Stimulated activated CD8-positive, alpha-beta memory T cell treated with anti-CD3 and anti-CD28 coated beads, Interleukin-15, amount 100 ng/mL, for 1 hour (primary cell): ENCODE measurements around the gene ARL6IP4.

Experiments
- DNase-seq: peaks from one replicate; pipeline ENCODE4 v3.0.0-alpha.2; 2020; ENCODE audit warnings: low read depth

Gene ARL6IP4

DNA sequence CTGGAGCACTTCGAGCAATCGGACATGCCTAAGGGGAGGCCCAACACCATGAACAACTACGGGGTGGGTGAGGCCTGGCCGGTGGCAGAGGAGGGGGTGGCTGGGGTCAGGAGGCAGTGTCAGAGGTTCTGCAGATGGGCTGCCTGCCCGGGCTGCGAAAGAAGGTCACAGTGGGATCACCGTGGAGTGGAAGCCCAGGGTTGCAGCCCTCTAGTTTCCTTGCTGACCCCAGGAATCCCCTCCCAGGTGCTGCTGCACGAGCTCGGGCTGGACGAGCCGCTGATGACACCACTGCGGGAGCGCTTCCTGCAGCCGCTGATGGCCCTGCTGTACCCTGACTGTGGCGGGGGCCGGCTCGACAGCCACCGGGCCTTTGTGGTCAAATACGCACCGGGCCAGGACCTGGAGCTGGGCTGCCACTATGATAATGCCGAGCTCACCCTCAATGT is 1.9 kb upstream of the ARL6IP4 start:
- DNase-seq: no peak

DNA sequence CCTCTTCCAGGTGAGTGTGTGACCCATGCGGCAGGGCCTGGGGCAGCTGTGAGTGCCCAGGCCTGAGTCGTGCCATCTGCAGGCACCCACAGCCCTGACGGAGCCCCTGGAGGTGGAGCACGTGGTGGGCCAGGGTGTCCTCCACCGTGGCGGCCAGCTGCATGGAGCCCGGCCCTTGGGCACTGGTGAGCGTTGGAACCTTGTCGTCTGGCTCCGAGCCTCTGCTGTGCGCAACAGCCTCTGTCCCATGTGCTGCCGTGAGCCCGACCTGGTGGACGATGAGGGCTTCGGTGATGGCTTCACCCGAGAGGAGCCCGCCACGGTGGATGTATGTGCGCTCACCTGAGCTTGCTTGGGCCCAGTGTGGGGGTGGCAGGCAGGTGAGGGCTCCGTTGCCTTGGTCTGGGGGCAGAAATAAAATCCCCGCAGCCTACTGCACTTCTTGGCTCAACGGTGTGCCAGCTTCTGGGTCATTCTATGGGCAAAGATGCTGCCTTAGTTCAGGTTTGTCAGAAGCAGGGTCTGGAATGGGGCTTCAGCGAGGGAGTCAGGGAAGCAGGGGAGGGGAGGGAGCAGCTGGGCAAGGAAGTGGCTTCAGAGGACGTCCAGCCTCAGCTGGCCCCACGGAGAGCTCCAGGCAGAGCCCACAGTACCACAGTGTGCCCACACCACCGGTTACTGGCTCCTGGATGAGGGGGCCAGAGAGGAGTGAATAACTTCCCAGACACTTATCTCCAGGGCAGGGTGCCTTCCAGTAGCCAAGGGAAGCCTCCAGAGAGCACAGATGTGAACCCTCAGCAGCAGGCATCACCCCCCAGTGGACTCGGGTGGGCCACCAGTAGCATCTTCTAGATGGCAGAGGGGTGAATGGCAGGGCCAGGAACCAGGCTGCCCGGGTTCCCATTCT is 1.2 kb upstream of the ARL6IP4 start:
- DNase-seq: no peak

DNA sequence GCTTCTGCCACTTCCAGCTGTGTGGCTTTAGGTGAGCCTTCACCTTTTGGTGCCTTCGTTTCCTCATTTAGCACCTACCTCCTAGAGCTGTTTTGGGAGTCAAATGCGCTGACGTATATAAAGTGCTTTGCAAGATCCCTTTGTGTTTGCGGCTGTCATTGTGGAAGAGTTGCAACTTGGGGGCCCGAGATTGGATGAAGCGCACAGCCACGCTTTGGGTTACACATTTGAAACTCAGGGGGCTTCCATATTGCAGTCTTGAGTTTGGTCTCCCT is 636 bp upstream of the ARL6IP4 start:
- DNase-seq: no peak

DNA sequence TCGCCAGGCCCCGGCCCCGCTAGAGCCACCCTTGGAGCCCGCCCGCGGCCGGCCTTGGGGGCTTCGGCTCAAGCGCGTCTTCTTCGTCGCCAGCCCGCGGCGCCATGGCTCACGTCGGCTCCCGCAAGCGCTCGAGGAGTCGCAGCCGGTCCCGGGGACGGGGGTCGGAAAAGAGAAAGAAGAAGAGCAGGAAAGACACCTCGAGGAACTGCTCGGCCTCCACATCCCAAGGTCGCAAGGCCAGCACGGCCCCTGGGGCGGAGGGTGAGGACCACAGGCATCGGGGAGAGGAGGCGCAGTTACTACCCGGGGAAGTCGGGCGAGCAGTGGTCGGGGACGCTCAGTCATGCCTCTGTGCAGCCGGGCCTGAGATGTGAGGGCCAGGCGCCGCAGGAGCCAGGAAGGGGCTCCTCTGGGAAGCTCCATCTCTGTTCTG is 573 bp downstream of the ARL6IP4 start:
- DNase-seq: no peak

DNA sequence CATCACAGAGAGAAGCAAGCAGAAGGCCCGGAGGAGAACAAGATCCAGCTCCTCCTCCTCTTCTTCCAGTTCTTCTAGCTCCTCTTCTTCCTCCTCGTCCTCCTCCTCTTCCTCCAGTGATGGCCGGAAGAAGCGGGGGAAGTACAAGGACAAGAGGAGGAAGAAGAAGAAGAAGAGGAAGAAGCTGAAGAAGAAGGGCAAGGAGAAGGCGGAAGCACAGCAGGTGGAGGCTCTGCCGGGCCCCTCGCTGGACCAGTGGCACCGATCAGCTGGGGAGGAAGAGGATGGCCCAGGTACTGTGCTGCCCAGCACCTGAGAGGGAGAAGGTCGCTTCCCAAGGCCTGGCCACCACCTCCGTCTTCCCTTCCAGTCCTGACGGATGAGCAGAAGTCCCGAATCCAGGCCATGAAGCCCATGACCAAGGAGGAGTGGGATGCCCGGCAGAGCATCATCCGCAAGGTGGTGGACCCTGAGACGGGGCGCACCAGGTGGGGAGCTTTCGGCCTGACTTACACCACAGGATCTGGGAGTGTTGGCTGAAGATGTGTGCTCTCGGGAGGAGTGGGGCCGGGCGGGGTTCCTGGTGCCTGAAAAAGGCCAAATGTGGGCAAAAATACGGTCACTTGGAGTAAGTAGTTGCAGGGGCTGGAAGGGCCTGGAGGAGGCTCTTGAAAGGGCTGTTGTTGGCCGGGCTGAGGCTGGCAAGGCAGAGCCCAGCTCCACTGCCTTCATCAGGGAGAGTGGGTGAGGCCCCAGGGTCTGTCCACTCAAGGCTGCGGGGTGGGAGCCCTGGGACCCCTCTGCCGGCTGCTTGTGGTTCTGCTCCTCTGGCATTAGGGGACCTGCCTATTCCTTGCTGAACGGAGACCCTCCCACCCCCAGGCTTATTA is 1.4 kb downstream of the ARL6IP4 start:
- no peak for DNase-seq

DNA sequence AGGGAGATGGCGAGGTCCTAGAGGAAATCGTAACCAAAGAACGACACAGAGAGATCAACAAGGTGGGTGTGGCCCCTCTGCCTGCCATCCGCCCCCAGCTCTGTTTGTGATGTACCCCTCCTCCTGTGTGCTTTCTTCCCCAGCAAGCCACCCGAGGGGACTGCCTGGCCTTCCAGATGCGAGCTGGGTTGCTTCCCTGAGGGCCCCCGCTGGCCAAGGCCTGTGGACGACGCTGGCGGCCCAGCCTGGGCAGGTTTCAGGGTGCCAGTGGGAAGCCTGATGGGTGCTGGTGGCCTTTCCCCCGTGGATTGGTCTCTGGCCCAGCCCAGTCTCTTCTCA is 2.0 kb downstream of the ARL6IP4 start:
- no peak for DNase-seq

DNA sequence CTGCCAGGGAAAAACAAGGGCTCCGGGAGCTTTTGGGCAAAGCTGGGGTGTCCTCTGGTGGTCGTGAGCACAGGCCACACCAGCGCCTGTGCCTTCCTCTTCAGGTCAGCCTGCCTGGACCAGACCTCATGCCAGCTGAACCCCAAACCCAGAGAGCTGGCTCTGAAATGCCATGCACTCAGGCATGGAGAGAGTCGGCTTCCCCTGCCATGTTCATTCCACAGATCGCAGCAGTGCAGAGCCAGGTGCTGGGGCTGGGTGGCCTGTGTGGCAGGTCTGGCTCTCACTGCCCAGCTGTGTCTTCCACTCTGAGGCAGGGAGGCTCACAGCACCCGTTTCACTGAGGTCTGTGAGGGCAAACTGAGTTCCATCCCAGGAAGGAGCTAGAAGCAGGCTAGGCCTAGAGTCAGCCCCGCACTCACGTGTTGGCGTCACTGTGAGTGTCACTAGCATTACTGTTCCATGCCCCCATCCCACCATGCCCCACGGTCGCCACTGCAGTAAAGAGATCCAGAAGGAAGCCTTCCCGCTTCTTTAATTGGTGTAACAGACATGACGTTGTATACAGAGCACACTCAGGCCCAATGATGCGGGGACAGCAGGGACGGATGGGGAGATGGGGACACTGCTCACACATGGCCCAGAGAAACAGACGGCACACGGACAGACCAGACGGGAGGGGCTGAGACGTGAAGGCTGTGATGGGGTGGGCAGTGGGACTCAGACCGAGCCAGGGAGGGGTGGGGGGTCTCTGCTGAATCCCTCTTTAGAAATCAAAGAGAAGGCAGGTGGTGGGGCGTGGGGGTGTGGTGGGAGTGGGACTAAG is 2.7 kb downstream of the ARL6IP4 start:
- DNase-seq: no peak

DNA sequence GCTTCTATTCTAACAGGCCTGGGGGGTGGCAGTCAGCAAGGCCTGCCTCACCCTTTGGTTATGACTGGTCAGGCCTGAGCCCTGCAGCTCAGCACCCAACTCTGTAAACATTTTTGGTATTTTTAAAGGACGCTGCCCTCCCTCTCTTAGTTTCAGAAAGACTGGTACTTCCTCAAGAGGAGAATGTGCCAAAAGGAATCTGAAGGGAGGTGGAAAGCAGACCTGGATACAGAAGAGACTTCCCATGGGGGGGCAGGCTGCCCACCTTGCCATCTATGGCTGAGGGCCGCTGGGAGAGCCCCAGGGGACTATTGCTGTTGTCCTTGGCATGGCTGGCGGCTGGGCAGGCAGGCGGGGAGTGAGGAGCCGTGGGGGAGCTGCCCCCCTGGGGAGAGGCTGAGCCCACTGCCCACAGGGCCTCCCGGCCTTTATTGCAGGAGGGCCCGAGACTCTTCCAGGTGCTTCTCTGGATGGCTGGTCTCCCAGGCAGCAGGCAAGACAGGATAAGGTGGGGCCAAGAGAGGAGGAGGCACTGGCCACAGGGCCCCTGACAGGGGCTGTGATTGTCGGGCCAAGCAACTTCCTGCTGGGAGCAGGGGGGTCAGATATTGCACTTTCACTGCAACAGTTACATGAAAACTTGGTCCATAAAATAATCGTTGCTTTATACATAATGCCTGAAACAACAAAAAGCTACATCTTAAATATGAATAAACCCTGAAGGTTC is 3.5 kb downstream of the ARL6IP4 start:
- no peak for DNase-seq

DNA sequence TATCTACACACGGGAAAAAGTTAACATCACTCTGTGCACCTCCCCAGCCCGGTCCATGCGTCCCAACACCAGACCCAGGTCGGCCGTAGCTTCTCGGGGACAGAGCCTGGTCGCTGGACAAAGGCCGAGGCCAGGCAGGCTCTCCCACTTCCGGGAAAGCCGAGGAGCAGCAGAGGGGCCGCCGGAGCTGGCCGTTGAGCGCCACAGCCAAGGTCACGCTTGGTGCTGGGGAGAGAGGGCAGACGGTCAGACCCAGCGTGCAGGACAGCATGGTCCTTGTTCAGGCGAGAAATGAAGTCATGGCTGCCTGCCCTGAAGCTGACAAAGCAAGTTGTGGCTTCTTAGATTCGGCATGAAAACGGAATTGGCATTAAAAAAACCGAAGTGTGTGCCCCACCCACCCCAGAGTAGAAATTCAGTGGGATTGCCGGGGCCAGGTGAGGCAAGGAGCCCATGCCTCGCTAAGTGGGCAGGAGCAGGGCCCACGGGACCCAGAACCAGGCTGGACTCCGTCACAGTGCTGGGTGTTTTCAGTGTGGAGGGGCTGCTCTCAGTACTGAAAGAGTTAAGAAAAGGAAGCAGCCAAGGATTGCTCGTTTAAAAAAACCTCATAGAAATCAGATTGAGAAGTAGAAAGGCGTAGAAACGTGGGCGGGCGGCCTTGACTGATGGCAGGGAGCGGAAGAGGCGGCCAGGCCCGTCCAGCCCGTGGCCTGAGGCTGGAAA is 4.3 kb downstream of the ARL6IP4 start:
- no peak for DNase-seq

DNA sequence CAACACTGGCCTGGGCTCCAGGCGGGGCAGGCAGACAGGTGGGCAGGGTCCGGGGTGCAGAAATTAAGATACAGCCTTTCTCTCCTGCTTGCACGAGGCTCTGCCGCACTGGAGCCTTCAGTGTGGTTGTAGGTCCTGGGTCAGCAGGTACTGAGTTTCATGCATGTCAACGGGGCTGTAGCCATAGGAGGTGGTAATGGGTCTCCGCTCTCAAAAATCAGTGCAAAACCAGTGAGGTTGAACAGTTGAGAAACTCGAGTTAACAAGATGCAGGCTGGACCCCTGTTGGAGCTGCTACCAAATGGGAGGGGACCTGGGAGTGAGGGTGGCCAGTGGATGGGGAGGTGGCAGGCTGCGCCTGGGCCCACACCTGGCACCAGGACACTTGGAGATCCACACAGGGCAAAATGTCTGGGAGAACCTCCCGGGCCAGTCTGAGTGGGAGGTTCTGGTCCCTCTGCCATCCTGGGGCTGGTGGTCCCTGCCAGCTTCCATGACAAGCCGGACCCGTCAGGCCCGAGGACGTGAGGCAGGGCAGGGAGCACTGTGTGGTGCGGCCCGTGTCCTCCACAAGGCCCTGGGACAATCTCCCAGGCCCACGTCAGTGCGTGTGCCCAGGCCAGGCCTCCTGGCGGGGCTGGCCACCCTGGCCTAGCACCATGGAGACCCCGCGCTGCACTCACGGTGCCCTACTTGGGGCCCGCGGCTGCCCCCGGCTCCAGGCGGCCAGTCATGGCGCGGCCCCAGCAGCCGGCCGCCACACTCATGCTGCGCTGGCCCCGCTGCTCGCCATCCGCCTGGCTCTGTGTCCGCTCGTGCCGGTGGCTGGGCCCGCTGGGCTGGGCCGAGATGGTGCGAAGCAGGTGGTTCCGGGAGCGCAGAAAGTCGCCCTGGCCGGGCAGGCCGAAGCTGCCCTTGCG is 5.1 kb downstream of the ARL6IP4 start:
- DNase-seq: no peak

DNA sequence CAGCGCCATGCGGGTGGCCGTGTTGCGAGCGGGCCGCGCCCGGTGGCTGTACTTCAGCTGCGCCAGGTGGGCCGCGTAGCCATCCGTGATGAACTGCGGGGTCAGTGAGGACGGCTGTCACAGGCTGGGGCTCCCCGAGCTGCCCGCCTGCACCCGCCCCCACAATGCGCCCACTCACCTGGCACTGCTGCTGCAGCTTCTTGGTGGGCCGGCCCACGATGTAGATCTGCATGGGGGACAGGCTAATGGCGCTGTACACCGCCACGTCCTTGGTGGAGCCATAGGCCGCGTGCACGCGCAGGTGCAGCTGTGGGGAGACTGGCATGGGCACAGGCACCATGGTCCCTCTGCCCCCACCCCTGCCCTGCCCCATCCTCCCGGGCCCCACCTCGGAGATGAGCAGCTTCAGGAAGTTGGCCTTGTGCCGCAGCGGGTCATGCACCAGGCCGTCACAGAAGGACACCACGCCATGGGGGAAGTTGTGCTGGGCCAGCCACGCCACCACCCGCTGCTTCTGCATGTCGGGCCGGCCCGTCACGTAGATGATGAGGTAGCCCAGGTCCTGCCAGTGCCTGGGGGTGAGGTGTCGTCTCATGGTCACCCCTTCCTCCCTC is 5.9 kb downstream of the ARL6IP4 start:
- DNase-seq: no peak

DNA sequence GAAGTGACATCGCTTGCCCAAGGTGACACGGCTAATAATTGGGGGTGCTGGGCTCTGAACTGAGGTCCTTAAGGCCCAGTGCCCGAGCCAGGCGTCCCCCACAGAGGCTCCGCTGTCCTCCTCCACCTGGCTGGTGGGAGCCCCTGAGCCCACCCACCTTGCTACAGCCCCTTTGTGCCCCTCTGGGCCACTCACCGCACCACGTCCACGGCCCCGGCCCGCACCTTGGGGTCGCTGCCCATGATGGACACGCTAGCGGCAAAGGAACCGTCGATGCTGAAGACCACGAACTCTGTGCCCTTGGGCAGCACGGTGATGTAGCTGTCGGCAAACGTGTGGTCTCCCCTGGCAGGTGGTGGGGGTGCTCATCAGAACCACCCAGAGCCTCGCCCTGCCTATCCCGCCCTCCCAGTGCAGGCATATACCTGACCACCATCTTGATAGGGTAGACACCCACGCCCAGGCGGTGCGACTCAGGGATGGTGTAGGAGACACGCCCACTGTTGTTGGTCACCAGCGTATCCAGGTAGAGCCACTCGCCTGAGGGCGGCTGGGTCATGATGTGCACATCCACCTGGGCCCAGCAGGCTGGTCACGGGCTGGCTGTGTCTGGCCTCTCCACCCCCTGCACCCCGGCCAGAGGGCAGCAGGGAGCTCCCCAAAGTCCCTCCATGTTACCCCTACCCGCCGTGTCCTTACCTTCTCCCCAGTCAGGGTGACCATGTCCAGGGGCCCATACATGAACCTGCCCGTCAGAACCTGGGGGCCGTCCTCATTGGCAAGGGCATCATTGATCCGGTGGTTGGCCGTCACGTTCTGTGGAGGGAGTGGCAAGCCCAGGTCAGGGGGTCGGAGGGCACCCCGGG is 6.8 kb downstream of the ARL6IP4 start:
- no peak for DNase-seq

DNA sequence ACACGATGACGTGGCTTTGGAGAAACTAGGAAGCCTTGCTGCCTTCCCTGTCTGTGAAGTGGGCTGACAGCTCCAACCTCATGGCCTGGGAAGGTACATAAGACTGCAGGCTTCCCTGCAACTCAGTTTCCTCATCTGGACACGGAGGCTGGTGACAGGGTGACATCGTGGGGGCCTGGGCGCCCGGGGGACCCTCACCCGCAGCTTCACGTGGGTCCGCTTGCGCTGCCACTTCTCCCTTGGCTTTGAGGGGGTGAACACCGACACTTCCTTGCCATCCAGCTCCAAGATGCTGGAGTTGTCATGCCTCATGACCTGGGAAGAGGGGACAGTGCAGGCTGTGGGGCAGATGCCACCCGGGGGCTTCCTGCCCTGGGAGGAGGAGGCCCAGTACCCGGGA is 7.6 kb downstream of the ARL6IP4 start:
- no peak for DNase-seq

DNA sequence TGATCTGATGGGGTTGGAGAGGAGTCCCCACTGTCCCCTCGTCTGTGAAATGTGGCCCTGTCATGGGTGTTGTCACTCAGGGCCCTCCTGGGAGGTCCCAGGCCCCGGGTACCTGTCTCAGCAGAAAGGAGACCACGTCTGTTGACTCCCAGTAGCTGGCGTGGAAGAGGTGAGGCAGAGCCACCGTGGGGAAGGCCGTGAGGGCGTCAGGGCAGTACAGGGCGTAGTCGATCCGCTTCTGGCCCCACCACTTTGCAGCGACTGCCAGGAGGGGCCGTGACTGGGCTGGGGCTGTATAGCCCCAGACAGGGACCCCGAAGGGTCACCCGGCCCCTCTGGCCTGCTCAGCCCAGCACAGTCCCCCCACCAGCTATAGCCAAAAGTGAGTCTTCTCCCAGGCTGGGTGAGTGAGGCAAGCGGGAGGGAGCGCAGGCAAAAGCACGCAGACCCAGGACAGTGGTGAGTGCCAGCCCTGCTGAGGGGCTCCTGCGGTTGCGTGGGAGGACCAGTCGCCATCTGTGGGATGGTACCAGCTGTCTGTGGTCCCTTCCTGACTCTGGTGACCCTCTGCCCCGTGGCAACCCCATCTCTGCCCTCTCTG is 8.2 kb downstream of the ARL6IP4 start:
- no peak for DNase-seq

DNA sequence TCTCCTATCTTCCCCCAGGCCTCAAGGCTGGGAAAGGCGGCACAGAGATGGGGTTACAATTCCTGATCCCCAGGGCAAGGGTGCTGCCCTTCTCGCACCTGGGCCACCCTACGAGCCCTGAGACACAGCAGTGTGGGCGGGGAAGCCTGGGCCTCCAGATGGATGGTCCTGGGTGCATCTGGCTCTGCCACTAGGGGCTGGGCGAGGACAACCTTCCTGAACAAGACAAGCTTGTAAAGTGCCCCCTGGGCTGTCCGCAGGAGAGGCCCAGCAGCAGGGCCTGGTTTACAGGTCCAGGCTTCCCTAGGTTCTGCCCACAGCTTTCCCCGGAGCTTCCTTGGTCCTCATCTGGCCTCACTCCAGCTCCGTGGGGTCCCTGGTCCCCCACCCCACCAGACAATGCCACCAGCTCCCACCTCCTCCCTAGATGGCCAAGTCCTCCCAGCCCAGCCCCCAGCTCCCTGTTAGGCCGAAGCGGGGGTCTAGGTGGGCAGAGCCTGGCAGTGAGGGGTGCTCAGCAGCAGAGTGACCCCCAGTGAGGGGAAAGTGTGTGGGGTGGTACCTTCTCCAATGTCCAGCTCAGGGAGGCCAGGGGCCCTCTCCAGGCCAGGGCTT is 8.9 kb downstream of the ARL6IP4 start:
- DNase-seq: no peak

DNA sequence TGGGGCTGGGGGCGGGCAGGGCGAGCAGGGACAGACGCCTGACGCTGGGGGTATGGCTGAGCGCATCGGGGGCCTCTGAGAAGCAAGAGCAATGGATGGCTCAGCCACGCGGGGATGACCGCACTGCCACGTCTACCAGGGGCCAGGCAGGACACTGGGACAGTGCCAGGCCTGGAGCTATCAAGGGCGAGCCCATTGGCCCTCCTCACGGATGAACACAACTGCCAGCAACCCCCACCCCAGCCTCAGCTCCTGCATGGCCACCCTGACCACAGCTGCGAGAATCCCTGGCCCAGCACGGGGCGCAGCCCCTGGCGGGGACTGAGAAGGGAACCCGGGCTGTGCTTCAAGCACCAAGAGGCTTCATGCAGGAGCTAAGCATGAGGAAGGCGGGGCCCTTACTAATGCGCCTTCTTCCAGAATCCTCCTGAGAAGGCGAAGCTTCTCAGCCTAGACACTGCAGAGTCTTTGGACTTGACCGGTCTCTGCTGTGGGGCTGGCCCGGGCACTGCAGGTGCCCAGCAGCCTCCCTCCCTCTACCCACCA is 9.5 kb downstream of the ARL6IP4 start:
- no peak for DNase-seq

DNA sequence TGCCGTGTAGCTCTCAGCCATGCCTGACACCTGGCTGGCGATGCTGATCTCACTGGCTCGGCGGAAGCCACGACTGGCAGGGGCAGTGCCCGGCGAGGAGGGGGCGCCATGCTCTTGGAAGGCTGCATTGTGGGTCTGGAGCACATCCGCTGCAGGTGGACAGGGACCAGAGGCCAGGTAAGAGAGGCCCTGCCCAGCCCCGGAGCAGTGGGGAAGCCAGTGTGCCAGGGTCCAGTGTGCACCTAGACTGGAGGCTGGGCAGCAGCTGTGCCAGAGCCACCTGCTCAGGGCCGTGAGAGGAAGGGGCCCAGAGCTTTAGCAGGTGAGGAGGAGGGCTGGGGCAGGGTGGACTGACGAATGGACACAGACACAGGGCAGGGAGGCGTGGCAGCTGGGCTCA is 10.1 kb downstream of the ARL6IP4 start:
- DNase-seq: no peak
